HepG2 (cell line): Measurements from ENCODE around the gene C16orf89. TPM values are rescaled to one million over a fixed set of nuclear protein-coding genes. Genes with fewer than 3 reads are reported as not detected.

Experiments used
- ATRX ChIP-seq: sonication (generic); formaldehyde crosslinking; IDR thresholded peaks from 2 replicates; pipeline ENCODE4 v1.4.0; 2020; ENCODE audit warnings: missing genetic modification reagents, borderline replicate concordance
- CCDC6 ChIP-seq: sonication (generic); formaldehyde crosslinking; IDR thresholded peaks from 2 replicates; pipeline ENCODE4 v1.8.1; 2022; ENCODE audit warnings: mild to moderate bottlenecking, missing genetic modification reagents, moderate library complexity
- FOSL1 ChIP-seq: sonication (generic); formaldehyde crosslinking; IDR thresholded peaks from 2 replicates; pipeline ENCODE4 v1.9.0; 2021; ENCODE audit warnings: missing genetic modification reagents, borderline replicate concordance
- HNRNPH1 ChIP-seq: fragments of 200-400 bp; formaldehyde crosslinking; optimal IDR thresholded peaks from 2 replicates; pipeline ENCODE3; 2017; ENCODE audit warnings: mild to moderate bottlenecking, low read depth, low read length
- MYNN ChIP-seq: sonication (generic); formaldehyde crosslinking; IDR thresholded peaks from 2 replicates; pipeline ENCODE4 v1.4.0; 2020; ENCODE audit warnings: mild to moderate bottlenecking, low read depth, missing genetic modification reagents
- PCBP1 ChIP-seq: fragments of 200-400 bp; formaldehyde crosslinking; IDR thresholded peaks from 2 replicates; pipeline ENCODE4 v1.6.1; 2017; ENCODE audit warnings: mild to moderate bottlenecking, low read depth, low read length, borderline replicate concordance
- PLRG1 ChIP-seq: fragments of 450-650 bp; conservative IDR thresholded peaks from 2 replicates; pipeline ENCODE4 v1.6.1; 2016
- RAD21 ChIP-seq: fragments of 450-650 bp; formaldehyde crosslinking; IDR thresholded peaks from 2 replicates; pipeline ENCODE4 v1.5.0; 2020; ENCODE audit warnings: mild to moderate bottlenecking
- RAD51 ChIP-seq: fragments of 450-650 bp; IDR thresholded peaks from 2 replicates; pipeline ENCODE4 v1.6.1; 2016; ENCODE audit warnings: borderline replicate concordance
- TEAD3 ChIP-seq: optimal IDR thresholded peaks from 2 replicates; pipeline ENCODE3; 2016; ENCODE audit warnings: borderline replicate concordance
- ZBTB38 ChIP-seq: sonication (generic); formaldehyde crosslinking; IDR thresholded peaks from 2 replicates; pipeline ENCODE4 v1.5.1; 2020; ENCODE audit warnings: mild to moderate bottlenecking, missing genetic modification reagents
- ZNF660 ChIP-seq: sonication (generic); formaldehyde crosslinking; IDR thresholded peaks from 2 replicates; pipeline ENCODE4 v1.5.1; 2020; ENCODE audit warnings: mild to moderate bottlenecking, low read depth, missing genetic modification reagents, borderline replicate concordance
- ZNF724P ChIP-seq: sonication (generic); formaldehyde crosslinking; IDR thresholded peaks from 2 replicates; pipeline ENCODE4 v1.8.0; 2022; ENCODE audit warnings: missing genetic modification reagents, borderline replicate concordance
- ZNF792 ChIP-seq: IDR thresholded peaks from 2 replicates; pipeline ENCODE4 v1.6.1; 2016
- ZNF891 ChIP-seq: sonication (generic); formaldehyde crosslinking; IDR thresholded peaks from 2 replicates; pipeline ENCODE4 v1.5.0; 2020; ENCODE audit warnings: mild to moderate bottlenecking, missing genetic modification reagents
- polyA plus RNA-seq, 8 experiments: library from polyadenylated mRNA; depleted of rRNA in 3 of 8; stranded (reverse) in 7 of 8; unstranded in 1 of 8; fragments of >200 nt; fragmentation: Illumina TruSeq in 4 of 8; extraction: Trizol in 4 of 8; gene quantifications; 2 replicates each; pipeline versions ENCODE4 v1.2.1 to v1.2.3, GENCODE V29; 2011 to 2016; ENCODE audit warnings: low read depth in 4 of 8, missing spikeins in 1 of 8, mixed read lengths in 1 of 8; ENCODE audit not compliant: insufficient read depth in 1 of 8
- total RNA-seq, 5 experiments: library from RNA; depleted of rRNA; stranded (reverse); fragments of >200 nt; fragmentation: Illumina TruSeq; extraction: Trizol; gene quantifications; 2 replicates each; pipeline ENCODE4 v1.2.3, GENCODE V29; 2016; ENCODE audit warnings: low read depth in 1 of 5
- TF ChIP-seq, protein P1 (sequence below): sonication (generic); formaldehyde crosslinking; conservative IDR thresholded peaks from 2 replicates; pipeline ENCODE4 v1.8.0; 2022; ENCODE audit warnings: missing genetic modification reagents
- TF ChIP-seq, protein P2 (sequence below): sonication (generic); formaldehyde crosslinking; IDR thresholded peaks from 2 replicates; pipeline ENCODE4 v1.9.0; 2022; ENCODE audit warnings: missing genetic modification reagents, mild to moderate bottlenecking, borderline replicate concordance
- TF ChIP-seq, protein P3 (sequence below): sonication (generic); formaldehyde crosslinking; conservative IDR thresholded peaks from 2 replicates; pipeline ENCODE4 v1.4.0; 2020; ENCODE audit warnings: missing genetic modification reagents
- TF ChIP-seq, protein P4 (sequence below): sonication (generic); formaldehyde crosslinking; IDR thresholded peaks from 2 replicates; pipeline ENCODE4 v1.4.0; 2020; ENCODE audit warnings: mild to moderate bottlenecking, missing genetic modification reagents
- TF ChIP-seq, protein P5 (sequence below): sonication (generic); formaldehyde crosslinking; IDR thresholded peaks from 2 replicates; pipeline ENCODE4 v1.4.0; 2020; ENCODE audit warnings: mild to moderate bottlenecking, missing genetic modification reagents
- TF ChIP-seq, protein P6 (sequence below): sonication (generic); formaldehyde crosslinking; IDR thresholded peaks from 2 replicates; pipeline ENCODE4 v1.5.0; 2020; ENCODE audit warnings: missing genetic modification reagents

The C16orf89 gene
- total and polyA plus RNA-seq, 2 of the 13 experiments (the other 11 are each of a cell fraction or from before 2014, with no cell fraction given): 1.9 to 3.4 TPM

DNA sequence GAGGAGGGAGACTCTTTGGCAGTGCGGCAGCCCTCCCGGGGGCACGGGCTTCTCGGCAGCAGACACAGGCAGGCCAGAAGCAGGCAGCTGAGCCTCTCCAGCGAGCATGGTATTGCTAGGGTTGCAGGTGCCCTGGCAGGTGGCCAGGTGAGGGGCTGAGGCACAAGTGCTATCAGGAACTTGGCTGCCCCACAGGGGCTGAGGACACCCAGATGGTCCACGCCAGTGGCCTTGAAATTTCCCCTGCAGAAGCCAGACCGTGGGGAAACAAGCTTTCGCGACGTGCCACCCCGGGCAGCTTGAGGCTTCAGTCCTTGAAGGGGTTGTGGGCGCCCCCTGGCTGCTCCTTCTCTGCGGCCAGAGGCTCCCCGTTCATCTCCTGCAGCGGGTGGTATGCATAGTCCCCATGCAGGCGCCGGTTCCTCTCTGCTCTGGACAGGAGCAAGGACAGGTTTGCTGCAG, 40.6 kb downstream of the C16orf89 start (continued):
- TF ChIP-seq PLRG1 (no peak), RAD21 (CRISPR knock-in tag) (peak; percentile 30; the same call in 1 of the 2 replicates), PCBP1 (no peak), TEAD3 (CRISPR knock-in tag) (peak; percentile 34), MYNN (CRISPR knock-in tag) (no peak), ZNF724P (CRISPR knock-in tag) (no peak), CCDC6 (CRISPR knock-in tag) (no peak), ZNF792 (CRISPR knock-in tag) (no peak), FOSL1 (CRISPR knock-in tag) (no peak), ZBTB38 (CRISPR knock-in tag) (peak; percentile 91), ATRX (CRISPR knock-in tag) (no peak), RAD51 (no peak), ZNF891 (CRISPR knock-in tag) (no peak), HNRNPH1 (no peak), ZNF660 (CRISPR knock-in tag) (no peak)
- TF ChIP-seq, protein P1, sequence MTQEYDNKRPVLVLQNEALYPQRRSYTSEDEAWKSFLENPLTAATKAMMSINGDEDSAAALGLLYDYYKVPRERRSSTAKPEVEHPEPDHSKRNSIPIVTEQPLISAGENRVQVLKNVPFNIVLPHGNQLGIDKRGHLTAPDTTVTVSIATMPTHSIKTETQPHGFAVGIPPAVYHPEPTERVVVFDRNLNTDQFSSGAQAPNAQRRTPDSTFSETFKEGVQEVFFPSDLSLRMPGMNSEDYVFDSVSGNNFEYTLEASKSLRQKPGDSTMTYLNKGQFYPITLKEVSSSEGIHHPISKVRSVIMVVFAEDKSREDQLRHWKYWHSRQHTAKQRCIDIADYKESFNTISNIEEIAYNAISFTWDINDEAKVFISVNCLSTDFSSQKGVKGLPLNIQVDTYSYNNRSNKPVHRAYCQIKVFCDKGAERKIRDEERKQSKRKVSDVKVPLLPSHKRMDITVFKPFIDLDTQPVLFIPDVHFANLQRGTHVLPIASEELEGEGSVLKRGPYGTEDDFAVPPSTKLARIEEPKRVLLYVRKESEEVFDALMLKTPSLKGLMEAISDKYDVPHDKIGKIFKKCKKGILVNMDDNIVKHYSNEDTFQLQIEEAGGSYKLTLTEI (CRISPR knock-in tag): no peak
- TF ChIP-seq, protein P2, sequence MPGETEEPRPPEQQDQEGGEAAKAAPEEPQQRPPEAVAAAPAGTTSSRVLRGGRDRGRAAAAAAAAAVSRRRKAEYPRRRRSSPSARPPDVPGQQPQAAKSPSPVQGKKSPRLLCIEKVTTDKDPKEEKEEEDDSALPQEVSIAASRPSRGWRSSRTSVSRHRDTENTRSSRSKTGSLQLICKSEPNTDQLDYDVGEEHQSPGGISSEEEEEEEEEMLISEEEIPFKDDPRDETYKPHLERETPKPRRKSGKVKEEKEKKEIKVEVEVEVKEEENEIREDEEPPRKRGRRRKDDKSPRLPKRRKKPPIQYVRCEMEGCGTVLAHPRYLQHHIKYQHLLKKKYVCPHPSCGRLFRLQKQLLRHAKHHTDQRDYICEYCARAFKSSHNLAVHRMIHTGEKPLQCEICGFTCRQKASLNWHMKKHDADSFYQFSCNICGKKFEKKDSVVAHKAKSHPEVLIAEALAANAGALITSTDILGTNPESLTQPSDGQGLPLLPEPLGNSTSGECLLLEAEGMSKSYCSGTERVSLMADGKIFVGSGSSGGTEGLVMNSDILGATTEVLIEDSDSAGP (CRISPR knock-in tag): peak; percentile 52; the same call in 1 of the 2 replicates
- TF ChIP-seq, protein P3, sequence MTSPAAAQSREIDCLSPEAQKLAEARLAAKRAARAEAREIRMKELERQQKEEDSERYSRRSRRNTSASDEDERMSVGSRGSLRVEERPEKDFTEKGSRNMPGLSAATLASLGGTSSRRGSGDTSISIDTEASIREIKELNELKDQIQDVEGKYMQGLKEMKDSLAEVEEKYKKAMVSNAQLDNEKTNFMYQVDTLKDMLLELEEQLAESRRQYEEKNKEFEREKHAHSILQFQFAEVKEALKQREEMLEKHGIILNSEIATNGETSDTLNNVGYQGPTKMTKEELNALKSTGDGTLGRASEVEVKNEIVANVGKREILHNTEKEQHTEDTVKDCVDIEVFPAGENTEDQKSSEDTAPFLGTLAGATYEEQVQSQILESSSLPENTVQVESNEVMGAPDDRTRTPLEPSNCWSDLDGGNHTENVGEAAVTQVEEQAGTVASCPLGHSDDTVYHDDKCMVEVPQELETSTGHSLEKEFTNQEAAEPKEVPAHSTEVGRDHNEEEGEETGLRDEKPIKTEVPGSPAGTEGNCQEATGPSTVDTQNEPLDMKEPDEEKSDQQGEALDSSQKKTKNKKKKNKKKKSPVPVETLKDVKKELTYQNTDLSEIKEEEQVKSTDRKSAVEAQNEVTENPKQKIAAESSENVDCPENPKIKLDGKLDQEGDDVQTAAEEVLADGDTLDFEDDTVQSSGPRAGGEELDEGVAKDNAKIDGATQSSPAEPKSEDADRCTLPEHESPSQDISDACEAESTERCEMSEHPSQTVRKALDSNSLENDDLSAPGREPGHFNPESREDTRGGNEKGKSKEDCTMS (CRISPR knock-in tag): no peak
- TF ChIP-seq, protein P4, sequence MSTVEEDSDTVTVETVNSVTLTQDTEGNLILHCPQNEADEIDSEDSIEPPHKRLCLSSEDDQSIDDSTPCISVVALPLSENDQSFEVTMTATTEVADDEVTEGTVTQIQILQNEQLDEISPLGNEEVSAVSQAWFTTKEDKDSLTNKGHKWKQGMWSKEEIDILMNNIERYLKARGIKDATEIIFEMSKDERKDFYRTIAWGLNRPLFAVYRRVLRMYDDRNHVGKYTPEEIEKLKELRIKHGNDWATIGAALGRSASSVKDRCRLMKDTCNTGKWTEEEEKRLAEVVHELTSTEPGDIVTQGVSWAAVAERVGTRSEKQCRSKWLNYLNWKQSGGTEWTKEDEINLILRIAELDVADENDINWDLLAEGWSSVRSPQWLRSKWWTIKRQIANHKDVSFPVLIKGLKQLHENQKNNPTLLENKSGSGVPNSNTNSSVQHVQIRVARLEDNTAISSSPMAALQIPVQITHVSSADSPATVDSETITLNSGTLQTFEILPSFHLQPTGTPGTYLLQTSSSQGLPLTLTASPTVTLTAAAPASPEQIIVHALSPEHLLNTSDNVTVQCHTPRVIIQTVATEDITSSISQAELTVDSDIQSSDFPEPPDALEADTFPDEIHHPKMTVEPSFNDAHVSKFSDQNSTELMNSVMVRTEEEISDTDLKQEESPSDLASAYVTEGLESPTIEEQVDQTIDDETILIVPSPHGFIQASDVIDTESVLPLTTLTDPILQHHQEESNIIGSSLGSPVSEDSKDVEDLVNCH (CRISPR knock-in tag): no peak
- TF ChIP-seq, protein P5, sequence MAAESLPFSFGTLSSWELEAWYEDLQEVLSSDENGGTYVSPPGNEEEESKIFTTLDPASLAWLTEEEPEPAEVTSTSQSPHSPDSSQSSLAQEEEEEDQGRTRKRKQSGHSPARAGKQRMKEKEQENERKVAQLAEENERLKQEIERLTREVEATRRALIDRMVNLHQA (CRISPR knock-in tag): no peak
- TF ChIP-seq, protein P6, sequence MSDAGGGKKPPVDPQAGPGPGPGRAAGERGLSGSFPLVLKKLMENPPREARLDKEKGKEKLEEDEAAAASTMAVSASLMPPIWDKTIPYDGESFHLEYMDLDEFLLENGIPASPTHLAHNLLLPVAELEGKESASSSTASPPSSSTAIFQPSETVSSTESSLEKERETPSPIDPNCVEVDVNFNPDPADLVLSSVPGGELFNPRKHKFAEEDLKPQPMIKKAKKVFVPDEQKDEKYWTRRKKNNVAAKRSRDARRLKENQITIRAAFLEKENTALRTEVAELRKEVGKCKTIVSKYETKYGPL (CRISPR knock-in tag): no peak
